GM12878 (cell line): ENCODE data around the gene ERCC3. TPM values are rescaled to one million over a fixed set of nuclear protein-coding genes. Genes with fewer than 3 reads are reported as not detected.
"Not testable (repeated sequence)": the region's sequence is repeated elsewhere in the genome, so short reads cannot be mapped to it uniquely, and the experiment has no call there.

ENCODE experiments used
- ATAC-seq: fragments of 200-7000 bp; cut with Tn5 transposase; 3 replicates; pipeline ENCODE4 v1.9.1; 2020; ENCODE audit warnings: mild to moderate bottlenecking, moderate library complexity
- BruUV-seq: library from RNA; stranded (reverse); fragments of 400-500 nt; replicated peaks from 2 replicates; lab custom pipeline; 2021; lab: Mats Ljungman, UMichigan
- CTCF ChIA-PET: fragments of 300-600 bp; sonication (Branson Sonifier 250); formaldehyde crosslinking; extraction: SDS; loops from one replicate; lab custom pipeline; 2021; ENCODE audit warnings: inconsistent platforms; lab: Yijun Ruan, JAX
- POLR2A ChIA-PET: fragments of 350-600 bp; formaldehyde crosslinking; extraction: SDS; loops from one replicate; lab custom pipeline; 2021; ENCODE audit warnings: inconsistent platforms; lab: Charles Lee
- RAD21 ChIA-PET: fragments of 300-600 bp; sonication (Branson Sonifier 250); formaldehyde crosslinking; loops from one replicate; lab custom pipeline; 2023; ENCODE audit warnings: antibody characterized with exemption; ENCODE audit not compliant: unreplicated experiment; lab: Charles Lee
- SMC1A ChIA-PET: fragments of 300-600 bp; sonication (Branson Sonifier 250); formaldehyde crosslinking; loops from one replicate; lab custom pipeline; 2023; ENCODE audit not compliant: unreplicated experiment, uncharacterized antibody; lab: Charles Lee
- DNase-seq: peaks from one replicate; pipeline ENCODE4 v3.0.0-alpha.2; 2011; ENCODE audit warnings: low read depth, low spot score
- FAIRE-seq: peaks from 3 replicates; lab custom pipeline; 2011; peaks lifted over from hg19 to GRCh38; lab: Jason Lieb, UNC
- H2AFZ ChIP-seq: 2 replicates; pipeline ENCODE4 v1.6.0; 2011; ENCODE audit warnings: low read depth, low read length, control low read depth; ENCODE audit not compliant: control insufficient read depth
- H3K27ac ChIP-seq: 2 replicates; pipeline ENCODE4 v1.5.1; 2011; ENCODE audit warnings: control low read depth; ENCODE audit not compliant: control insufficient read depth, insufficient read depth
- H3K27me3 ChIP-seq, 2 experiments: replicated peaks in 1 of 2; 2 replicates each; pipeline versions ENCODE4 v1.6.0 to v1.6.1; 2011; ENCODE audit warnings: low read length in 1 of 2; ENCODE audit not compliant: control insufficient read depth in 2 of 2, insufficient read depth in 2 of 2
- H3K36me3 ChIP-seq, 2 experiments: 2 replicates each; pipeline ENCODE4 v1.5.1; 2011; ENCODE audit warnings: low read length in 1 of 2; ENCODE audit not compliant: control insufficient read depth in 2 of 2, insufficient read depth in 2 of 2
- H3K4me1 ChIP-seq: 2 replicates; pipeline ENCODE4 v1.6.1; 2011; ENCODE audit warnings: mild to moderate bottlenecking, low read length, moderate library complexity, mixed read lengths; ENCODE audit not compliant: control insufficient read depth, insufficient read depth
- H3K4me2 ChIP-seq: 2 replicates; pipeline ENCODE4 v1.6.0; 2011; ENCODE audit warnings: control low read depth; ENCODE audit not compliant: control insufficient read depth, insufficient read depth
- H3K4me3 ChIP-seq: fragments of 200-600 bp; sonication (generic); 2 replicates; pipeline ENCODE4 v1.5.1; 2016
- H3K79me2 ChIP-seq: 2 replicates; pipeline ENCODE4 v1.6.0; 2011; ENCODE audit warnings: low read length; ENCODE audit not compliant: control insufficient read depth, insufficient read depth
- H3K9ac ChIP-seq: 2 replicates; pipeline ENCODE4 v1.8.0; 2011; ENCODE audit warnings: low read length, control low read depth, mixed read lengths; ENCODE audit not compliant: control insufficient read depth, insufficient read depth
- H3K9me3 ChIP-seq: replicated peaks from 3 replicates; pipeline ENCODE4 v1.5.1; 2011; ENCODE audit warnings: mild to moderate bottlenecking, low read length; ENCODE audit not compliant: control insufficient read depth, insufficient read depth
- H4K20me1 ChIP-seq: 2 replicates; pipeline ENCODE4 v1.6.0; 2011; ENCODE audit not compliant: control insufficient read depth, insufficient read depth
- BCLAF1 ChIP-seq: fragments of 450-650 bp; IDR thresholded peaks from 2 replicates; pipeline ENCODE4 v1.6.1; 2017; ENCODE audit warnings: antibody characterized with exemption, mild to moderate bottlenecking, moderate library complexity
- CBX5 ChIP-seq: sonication (generic); IDR thresholded peaks from 2 replicates; pipeline ENCODE4 v1.6.1; 2016; ENCODE audit warnings: low read depth, moderate library complexity, mild to moderate bottlenecking, inconsistent platforms
- GABPA ChIP-seq: IDR thresholded peaks from 2 replicates; pipeline ENCODE4 v1.6.1; 2014; ENCODE audit warnings: antibody characterized with exemption, low read depth, mild to moderate bottlenecking, inconsistent platforms
- MXI1 ChIP-seq: fragments of 150-350 bp; IDR thresholded peaks from 2 replicates; pipeline ENCODE4 v1.6.1; 2011; ENCODE audit warnings: low read depth, mild to moderate bottlenecking, inconsistent platforms, low read length, improper control_type of control experiment
- NKRF ChIP-seq: fragments of 450-650 bp; conservative IDR thresholded peaks from 2 replicates; pipeline ENCODE4 v1.6.1; 2017; ENCODE audit warnings: mild to moderate bottlenecking, moderate library complexity
- NR2C2 ChIP-seq: IDR thresholded peaks from 2 replicates; pipeline ENCODE4 v1.6.1; 2011; ENCODE audit warnings: borderline replicate concordance, low read depth; ENCODE audit not compliant: control insufficient read depth, insufficient read length
- STAT3 ChIP-seq: IDR thresholded peaks from 2 replicates; pipeline ENCODE4 v1.6.1; 2011; ENCODE audit warnings: low read depth, low read length, improper control_type of control experiment
- WGBS: methylation state at CpG from one replicate; pipeline ENCODE4 v1.1.6; 2016; ENCODE audit warnings: low lambda C conversion rate; ENCODE audit not compliant: insufficient replicate concordance, insufficient coverage; ENCODE audit errors: missing lambda C conversion rate; 5-methylcytosine and 5-hydroxymethylcytosine counted together
- in situ Hi-C: fragments of 300-500 bp; cut with MboI; formaldehyde crosslinking; loops from 9 replicates; pipeline ENCODE4 v1.14.3; 2018; ENCODE audit warnings: mixed read lengths
- intact Hi-C: fragments of 100-400 bp; cut with micrococcal nuclease; formaldehyde crosslinking; loops from one replicate; pipeline ENCODE4 v1.14.2; 2022; ENCODE audit not compliant: unreplicated experiment
- polyA plus RNA-seq, 11 experiments: library from polyadenylated mRNA; depleted of rRNA in 4 of 11; unstranded in 6 of 11; stranded (reverse) in 5 of 11; fragments of >200 nt; fragmentation: Nextera tagmentation in 4 of 11; fragmentation: Illumina TruSeq in 1 of 11; extraction: Ambion mirVana in 4 of 11; extraction: Trizol in 1 of 11; gene quantifications; 1 replicate in 1 of 11; 2 replicates in 10 of 11; pipeline versions ENCODE4 v1.2.1 to v1.2.3, GENCODE V29; 2011 to 2016; ENCODE audit warnings: inconsistent platforms in 2 of 11, missing spikeins in 2 of 11, low read depth in 1 of 11
- total RNA-seq, 4 experiments: library from RNA; depleted of rRNA in 3 of 4; stranded (reverse); fragments of >200 nt in 3 of 4; fragmentation: Illumina TruSeq in 1 of 4; extraction: Trizol in 1 of 4; gene quantifications; 2 replicates each; pipeline versions ENCODE4 v1.2.1 to v1.2.3, GENCODE V29; 2013 to 2021

The ERCC3 gene
- total and polyA plus RNA-seq, 10 of the 15 experiments (the other 5 are each of a cell fraction or from before 2014, with no cell fraction given): 17.1 to 64.8 (median 42.8) TPM

GRCh38 chr2:127216095-127216494, 77.8 kb downstream of the ERCC3 start:
- no peak overlapping the region for H3K27ac ChIP-seq
- ChIA-PET POLR2A (no interaction called here), SMC1A (no interaction called here), RAD21 (no interaction called here), CTCF (interaction anchor here (1.0 kb wide), 1 partner anchor 29 kb away, joined by 3 read pairs; no protein-coding TSS in a partner anchor)
- H3K4me3 ChIP-seq: no peak overlapping the region
- 7% methylated on average over 2 of the region's 2 CpGs for WGBS
- no peaks in the 10 kb centered on the region for H3K4me1 ChIP-seq
- intact Hi-C loops (no loop called here), in situ Hi-C loops (no loop called here)
- H3K9ac ChIP-seq: no peak overlapping the region
- H4K20me1 ChIP-seq: no peaks in the 10 kb centered on the region
- H3K27me3 ChIP-seq: peaks cover 4 to 7% of the 10 kb centered on the region in 2 experiments
- H3K36me3 ChIP-seq: no peaks in the 10 kb centered on the region
- no peak for DNase-seq
- BruUV-seq: no TSS peak
- H3K4me2 ChIP-seq: no peak overlapping the region
- TF ChIP-seq STAT3 (no peak), MXI1 (no peak), NR2C2 (no peak), BCLAF1 (no peak), CBX5 (no peak), GABPA (no peak), NKRF (no peak)
- H2AFZ ChIP-seq: no peak overlapping the region
- ATAC-seq: no peak
- H3K9me3 ChIP-seq: no peaks in the 10 kb centered on the region; the same call in 2 of the 3 replicates
- no peaks in the 10 kb centered on the region for H3K79me2 ChIP-seq
- FAIRE-seq: no peak

- 37% methylated on average over 2 of the region's 2 CpGs for WGBS
- H3K9me3 ChIP-seq, H4K20me1 ChIP-seq, BruUV-seq, RAD21 ChIA-PET, H3K79me2 ChIP-seq, ATAC-seq, DNase-seq, H3K27ac ChIP-seq, H3K27me3 ChIP-seq, H3K4me2 ChIP-seq, POLR2A ChIA-PET, CTCF ChIA-PET, H3K4me1 ChIP-seq, H3K9ac ChIP-seq, H2AFZ ChIP-seq, SMC1A ChIA-PET, H3K4me3 ChIP-seq, in situ Hi-C loops, intact Hi-C loops, FAIRE-seq, H3K36me3 ChIP-seq: not testable (repeated sequence)
Measured at GRCh38 chr2:127214201-127214600, 79.7 kb downstream of the ERCC3 start.
